Osteocyte (in vitro differentiated cells): Measurements from ENCODE around the gene THAP8. TPM values are rescaled to one million over a fixed set of nuclear protein-coding genes. Genes with fewer than 3 reads are reported as not detected.
"Not testable (repeated sequence)": the region's sequence is repeated elsewhere in the genome, so short reads cannot be mapped to it uniquely, and the experiment has no call there.

Experiments used
- DNase-seq: peaks from one replicate; pipeline ENCODE4 v3.0.0; 2021; ENCODE audit warnings: mixed read lengths; ENCODE audit not compliant: unreplicated experiment; ENCODE audit errors: extremely low spot score
- H3K27ac Mint-ChIP-seq: one replicate; pipeline ENCODE4 v1.8.0; 2021; ENCODE audit warnings: mild to moderate bottlenecking, mixed read lengths; ENCODE audit not compliant: unreplicated experiment
- H3K27me3 Mint-ChIP-seq: one replicate; pipeline ENCODE4 v1.8.0; 2021; ENCODE audit warnings: mixed read lengths; ENCODE audit not compliant: unreplicated experiment
- H3K36me3 Mint-ChIP-seq: one replicate; pipeline ENCODE4 v1.8.0; 2021; ENCODE audit warnings: mixed read lengths; ENCODE audit not compliant: unreplicated experiment
- H3K4me1 Mint-ChIP-seq: one replicate; pipeline ENCODE4 v1.8.0; 2021; ENCODE audit warnings: mixed read lengths; ENCODE audit not compliant: unreplicated experiment
- H3K4me3 Mint-ChIP-seq: one replicate; pipeline ENCODE4 v1.8.0; 2021; ENCODE audit warnings: mild to moderate bottlenecking, moderate library complexity, mixed read lengths; ENCODE audit not compliant: unreplicated experiment
- H3K9me3 Mint-ChIP-seq: one replicate; pipeline ENCODE4 v1.8.0; 2021; ENCODE audit warnings: mixed read lengths; ENCODE audit not compliant: unreplicated experiment
- CTCF ChIP-seq: fragments of 200-600 bp; sonication (generic); IDR thresholded peaks from 2 replicates; pipeline ENCODE4 v1.5.0; 2021; ENCODE audit warnings: antibody characterized with exemption, mild to moderate bottlenecking, moderate library complexity
- total RNA-seq: library from RNA; stranded (reverse); gene quantifications from 2 replicates; pipeline ENCODE4 v1.2.1, GENCODE V29; 2021

Gene THAP8
- total RNA-seq, 1 donor from 2014 or later = 8.0 TPM

- Mint-ChIP-seq H3K4me3 (no peak overlapping the region), H3K4me1 (peaks cover 11% of the 10 kb centered on the region), H3K27ac (no peak overlapping the region), H3K9me3 (no peaks in the 10 kb centered on the region), H3K36me3 (peaks cover 7% of the 10 kb centered on the region), H3K27me3 (no peaks in the 10 kb centered on the region)
- DNase-seq = no peak
- TF ChIP-seq CTCF = no peak
These were observed 4.9 kb downstream of the THAP8 start for GRCh38 chr19:36049080-36049698.

GRCh38 chr19:36047835-36048234 is 6.2 kb downstream of the THAP8 start:
- no peaks in the 10 kb centered on the region for H3K9me3 Mint-ChIP-seq
- H3K4me3 Mint-ChIP-seq = no peak overlapping the region

GRCh38 chr19:36046443-36047050 is 7.5 kb downstream of the THAP8 start:
- H3K27ac Mint-ChIP-seq = no peak overlapping the region
- H3K36me3 Mint-ChIP-seq = peaks cover 9% of the 10 kb centered on the region
- H3K27me3 Mint-ChIP-seq = no peaks in the 10 kb centered on the region
- TF ChIP-seq CTCF = no peak
- DNase-seq = no peak
- peaks cover 10% of the 10 kb centered on the region for H3K4me1 Mint-ChIP-seq
- no peak overlapping the region for H3K4me3 Mint-ChIP-seq
- H3K9me3 Mint-ChIP-seq = no peaks in the 10 kb centered on the region

More at GRCh38 chr19:36047835-36048234, 6.2 kb downstream of the THAP8 start:
- Mint-ChIP-seq H3K4me1 (peaks cover 5% of the 10 kb centered on the region), H3K27me3 (no peaks in the 10 kb centered on the region), H3K27ac (no peak overlapping the region), H3K36me3 (peaks cover 9% of the 10 kb centered on the region)
- DNase-seq = no peak
- no peak for TF ChIP-seq CTCF

GRCh38 chr19:36043952-36044351 is 10.1 kb downstream of the THAP8 start:
- no peak for DNase-seq
- Mint-ChIP-seq H3K27ac (no peak overlapping the region), H3K27me3 (no peaks in the 10 kb centered on the region), H3K9me3 (no peaks in the 10 kb centered on the region), H3K4me1 (peaks cover 16% of the 10 kb centered on the region), H3K4me3 (no peak overlapping the region), H3K36me3 (peaks cover 7% of the 10 kb centered on the region)
- no peak for TF ChIP-seq CTCF

- Mint-ChIP-seq H3K27ac (peak overlapping the region; percentile 71), H3K4me1 (peaks cover 16% of the 10 kb centered on the region), H3K27me3 (no peaks in the 10 kb centered on the region), H3K9me3 (no peaks in the 10 kb centered on the region), H3K4me3 (no peak overlapping the region), H3K36me3 (peaks cover 7% of the 10 kb centered on the region)
- no peak for DNase-seq
- TF ChIP-seq CTCF = no peak
These were observed 12.3 kb downstream of the THAP8 start for GRCh38 chr19:36041831-36042230.

- peak overlapping the region; percentile 71 for H3K27ac Mint-ChIP-seq
- H3K27me3 Mint-ChIP-seq, DNase-seq, H3K9me3 Mint-ChIP-seq, H3K4me3 Mint-ChIP-seq, H3K36me3 Mint-ChIP-seq: not testable (repeated sequence)
- H3K4me1 Mint-ChIP-seq = peaks cover 16% of the 10 kb centered on the region
These were observed 13.0 kb downstream of the THAP8 start for GRCh38 chr19:36041092-36041491.
